GM18498 (cell line): ENCODE results near the gene DSTN.

Experiments
- ATAC-seq: cut with Tn5 transposase; IDR thresholded peaks from one replicate; pipeline ENCODE4 v1.9.1; 2021; ENCODE audit warnings: mild to moderate bottlenecking, moderate library complexity; ENCODE audit not compliant: unreplicated experiment

Gene DSTN

DNA sequence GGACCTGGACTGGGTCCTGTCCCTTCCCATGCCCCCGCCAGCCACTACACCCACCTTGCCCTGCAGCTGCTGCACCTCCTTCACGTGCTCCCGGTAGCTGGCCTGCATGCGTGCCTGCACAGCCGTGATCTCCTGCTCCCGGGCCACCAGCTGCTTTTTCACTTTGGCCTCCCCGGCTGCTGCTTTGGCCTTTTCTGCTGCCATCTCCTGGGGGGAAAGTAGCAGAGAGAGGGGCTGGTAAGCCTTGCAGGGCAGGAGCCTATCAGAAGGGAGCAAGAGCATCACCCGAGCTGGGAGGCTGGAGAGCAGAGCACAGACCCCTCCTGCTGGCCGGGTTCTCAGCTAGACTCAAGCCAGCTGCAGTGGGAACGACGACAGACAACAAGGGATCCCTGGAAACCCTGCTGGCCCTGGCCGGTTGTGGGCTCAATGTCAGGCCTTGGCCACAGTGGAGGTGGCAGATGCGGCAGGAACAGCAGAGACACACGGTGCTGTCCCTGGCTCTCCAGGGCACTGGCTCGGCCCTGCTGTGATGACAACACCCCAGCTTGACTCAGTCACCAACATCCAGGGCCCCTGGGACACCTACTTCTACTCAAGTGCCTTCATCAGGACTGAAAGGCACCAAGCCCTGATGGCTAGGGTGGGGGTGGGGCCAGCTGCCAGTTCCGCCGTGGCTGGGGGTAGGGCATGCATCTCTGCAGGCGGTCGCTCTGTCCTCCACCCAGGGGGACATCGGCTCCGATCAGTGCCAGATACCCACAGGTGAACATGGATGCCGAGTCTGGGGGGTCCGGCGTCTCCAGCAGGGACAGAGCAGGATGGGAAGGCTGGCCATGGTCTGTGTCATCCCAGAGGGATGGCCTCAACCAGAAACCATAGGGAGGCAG is 66.9 kb downstream of the DSTN start:
- no peak for ATAC-seq

- no peak for ATAC-seq
Measured at GRCh38 chr20:17637413-17637780, 67.5 kb downstream of the DSTN start.

- ATAC-seq, result no peak
Measured at GRCh38 chr20:17637985-17638640, 68.2 kb downstream of the DSTN start.

DNA sequence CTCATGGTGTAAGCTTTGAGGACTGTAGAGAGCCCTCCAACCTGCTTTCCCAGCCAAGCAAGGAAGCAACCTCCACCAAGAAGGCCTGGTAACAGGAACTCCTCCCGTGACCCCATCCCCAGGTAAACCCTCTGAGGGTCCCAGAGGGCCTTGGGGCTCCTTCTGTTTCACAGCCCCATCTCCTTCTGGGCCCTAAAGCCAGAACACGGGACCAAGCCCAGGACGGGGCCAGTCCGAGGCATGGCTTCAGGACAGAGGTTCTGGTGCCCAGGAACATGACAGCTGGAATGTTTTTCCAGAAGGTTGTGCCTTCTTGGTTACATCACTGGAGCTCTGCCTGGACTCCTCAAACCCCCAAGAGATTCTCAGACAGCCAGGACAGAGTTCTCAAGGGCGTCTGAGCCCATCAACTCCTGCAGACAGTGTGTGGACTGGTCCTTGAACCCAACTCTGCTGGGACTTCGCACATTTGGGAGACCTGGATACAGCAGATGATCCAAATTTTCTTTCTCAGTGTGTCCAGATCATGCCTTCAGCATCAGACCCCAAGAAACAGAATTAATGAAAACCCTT is 69.0 kb downstream of the DSTN start:
- no peak for ATAC-seq

DNA sequence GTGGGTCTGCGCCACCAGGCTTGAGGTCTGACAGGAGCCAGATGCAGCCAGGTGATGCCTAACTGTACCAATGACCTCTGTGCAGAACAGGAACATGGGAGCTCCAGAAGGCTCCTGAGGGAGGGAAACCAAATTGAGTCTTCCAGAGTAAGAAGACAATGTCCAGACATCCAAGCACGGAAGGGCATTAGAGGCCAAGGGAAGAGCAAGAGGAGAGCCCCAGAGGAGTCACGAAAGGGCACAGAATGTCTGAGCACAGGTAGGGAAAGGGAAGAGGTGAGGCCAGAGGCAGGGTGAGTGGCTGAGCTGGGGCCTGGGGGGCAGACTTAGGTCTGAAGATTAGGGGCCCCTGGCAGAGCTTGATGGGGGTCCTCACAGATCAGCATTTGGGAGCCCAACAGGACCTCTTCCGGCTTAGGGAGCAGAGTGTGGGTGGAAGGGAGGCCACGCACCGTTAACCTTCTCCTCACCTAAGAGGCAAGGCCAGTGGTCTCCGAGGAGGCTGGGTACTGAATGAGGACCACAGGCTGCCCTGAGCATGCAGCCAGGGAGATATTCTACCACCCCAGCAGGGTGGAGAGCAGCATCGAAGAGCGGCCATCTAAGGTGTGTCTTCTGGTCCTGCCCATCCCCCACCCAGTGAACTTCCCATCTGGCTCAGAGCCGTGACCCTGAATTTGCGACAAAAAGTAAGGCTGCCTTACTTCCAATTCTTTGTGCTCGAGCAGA is 70.4 kb downstream of the DSTN start:
- no peak for ATAC-seq

DNA sequence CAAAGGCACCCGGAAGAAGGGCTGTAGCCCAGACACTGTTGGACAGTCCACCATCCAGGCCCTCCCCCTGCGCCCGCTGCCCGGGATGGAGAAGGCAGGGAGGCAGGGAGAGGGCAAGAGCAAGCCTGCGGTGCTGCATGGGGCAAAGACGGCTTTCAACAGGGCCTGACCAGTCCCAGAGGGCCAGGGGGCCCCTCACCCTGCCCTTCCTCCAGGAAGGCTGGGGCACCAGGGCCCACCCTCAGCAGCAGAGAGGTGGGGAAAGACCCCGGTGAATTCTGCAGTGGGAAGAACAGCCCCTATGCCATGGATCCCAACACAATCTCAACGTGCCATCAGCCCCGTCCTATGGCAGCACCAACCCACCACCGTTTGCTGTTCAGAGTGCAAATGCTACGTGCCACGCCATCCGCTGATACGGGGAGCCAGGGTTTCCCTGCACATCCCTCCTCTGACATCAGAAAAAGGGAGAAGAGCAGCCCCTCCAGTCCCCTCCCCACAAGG is 71.1 kb downstream of the DSTN start:
- ATAC-seq, result no peak

DNA sequence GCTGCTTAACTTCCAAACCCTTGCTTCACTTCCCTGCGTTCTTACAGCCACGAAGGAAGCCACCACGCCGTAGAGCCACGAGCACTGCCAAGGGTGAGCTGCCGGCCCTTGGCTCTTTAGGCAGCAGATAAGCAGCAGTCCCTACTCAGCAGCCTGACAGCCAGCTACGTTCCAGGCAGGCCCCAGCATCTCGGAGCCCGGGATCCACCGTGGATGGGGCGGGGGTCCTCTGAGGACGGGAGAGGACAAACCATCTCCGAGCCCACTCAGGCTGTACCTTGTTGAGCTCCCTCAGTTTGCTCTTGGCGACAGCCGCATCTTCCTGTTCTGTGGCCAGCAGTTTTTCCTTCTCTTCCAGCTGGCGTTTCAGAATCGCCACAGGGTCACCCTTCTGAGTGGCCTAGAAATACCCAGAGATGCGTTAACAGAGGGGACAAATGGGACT is 71.7 kb downstream of the DSTN start:
- ATAC-seq, result no peak

- ATAC-seq, result no peak
Measured at GRCh38 chr20:17641993-17642392, 72.1 kb downstream of the DSTN start.

GRCh38 chr20:17642404-17643269 is 72.8 kb downstream of the DSTN start:
- no peak for ATAC-seq

DNA sequence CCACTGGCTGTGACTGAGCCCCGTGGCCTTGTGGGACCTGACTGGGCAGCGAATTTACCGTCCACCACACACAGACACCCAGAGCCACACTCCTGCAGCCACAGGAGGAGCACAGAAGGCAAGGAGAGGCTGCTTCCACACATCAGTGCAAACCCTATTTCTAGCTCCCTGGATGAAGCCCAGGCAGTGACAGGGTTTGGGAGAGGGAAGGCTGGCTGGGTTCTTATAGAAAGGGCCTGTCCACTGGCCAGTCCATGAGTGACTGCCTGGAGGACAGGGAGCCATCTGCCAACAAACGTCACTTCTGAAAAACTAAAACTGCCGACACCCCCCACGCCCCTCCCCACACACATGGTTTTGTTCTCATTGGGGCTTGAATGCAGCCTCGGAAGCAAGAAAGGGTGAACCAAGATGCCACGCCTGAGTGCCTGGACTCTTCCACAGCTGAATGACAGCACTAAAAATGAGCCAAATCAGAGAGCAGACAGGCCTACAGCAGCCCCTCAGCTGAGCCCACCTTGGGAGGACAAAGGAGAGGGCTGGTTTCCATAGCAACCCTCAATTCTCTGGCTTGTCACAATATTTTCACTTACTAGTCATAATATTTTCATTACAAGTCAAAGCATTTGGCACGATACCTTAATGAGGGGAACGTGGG is 73.8 kb downstream of the DSTN start:
- no peak for ATAC-seq

GRCh38 chr20:17644451-17644850 is 74.6 kb downstream of the DSTN start:
- ATAC-seq, result no peak

DNA sequence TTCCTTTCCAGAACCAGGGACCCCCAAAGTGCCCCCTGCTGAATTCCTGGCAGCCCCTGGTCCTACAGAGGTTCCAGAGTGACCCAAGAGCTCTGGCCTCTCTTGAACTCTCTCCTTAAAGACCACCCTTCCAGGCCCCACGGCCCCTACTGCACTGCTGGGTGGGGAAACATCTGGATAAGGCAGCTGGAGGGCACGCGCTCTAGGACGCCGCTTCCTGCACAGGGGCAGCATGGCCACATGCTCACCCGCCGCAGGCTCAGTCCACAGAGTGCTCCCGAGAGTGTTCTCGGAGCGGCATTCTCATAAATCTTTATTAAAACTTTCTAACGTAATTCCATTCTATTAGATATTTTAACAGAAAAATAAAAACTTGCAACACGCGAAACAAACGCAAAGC is 75.1 kb downstream of the DSTN start:
- ATAC-seq, result no peak

- no peak for ATAC-seq
Measured at GRCh38 chr20:17645546-17646208, 75.8 kb downstream of the DSTN start.

- no peak for ATAC-seq
Measured at GRCh38 chr20:17646209-17646960, 76.5 kb downstream of the DSTN start.

DNA sequence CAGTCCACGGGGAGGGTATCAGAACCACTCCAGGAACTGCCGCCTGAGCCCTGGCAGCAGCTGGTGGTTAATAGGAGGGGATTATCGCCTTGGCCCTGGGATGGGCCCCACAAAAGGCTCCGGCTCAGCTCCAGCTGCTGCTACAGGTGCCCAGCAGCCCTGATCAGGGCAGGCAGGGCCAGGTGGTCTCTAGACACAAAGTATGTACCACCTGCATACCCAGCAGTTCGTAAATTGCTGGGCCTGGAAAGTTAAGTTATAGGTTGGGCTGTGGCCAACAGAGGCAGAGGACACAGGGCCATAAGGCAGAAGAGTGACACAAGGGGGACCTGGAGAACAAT is 77.1 kb downstream of the DSTN start:
- no peak for ATAC-seq

DNA sequence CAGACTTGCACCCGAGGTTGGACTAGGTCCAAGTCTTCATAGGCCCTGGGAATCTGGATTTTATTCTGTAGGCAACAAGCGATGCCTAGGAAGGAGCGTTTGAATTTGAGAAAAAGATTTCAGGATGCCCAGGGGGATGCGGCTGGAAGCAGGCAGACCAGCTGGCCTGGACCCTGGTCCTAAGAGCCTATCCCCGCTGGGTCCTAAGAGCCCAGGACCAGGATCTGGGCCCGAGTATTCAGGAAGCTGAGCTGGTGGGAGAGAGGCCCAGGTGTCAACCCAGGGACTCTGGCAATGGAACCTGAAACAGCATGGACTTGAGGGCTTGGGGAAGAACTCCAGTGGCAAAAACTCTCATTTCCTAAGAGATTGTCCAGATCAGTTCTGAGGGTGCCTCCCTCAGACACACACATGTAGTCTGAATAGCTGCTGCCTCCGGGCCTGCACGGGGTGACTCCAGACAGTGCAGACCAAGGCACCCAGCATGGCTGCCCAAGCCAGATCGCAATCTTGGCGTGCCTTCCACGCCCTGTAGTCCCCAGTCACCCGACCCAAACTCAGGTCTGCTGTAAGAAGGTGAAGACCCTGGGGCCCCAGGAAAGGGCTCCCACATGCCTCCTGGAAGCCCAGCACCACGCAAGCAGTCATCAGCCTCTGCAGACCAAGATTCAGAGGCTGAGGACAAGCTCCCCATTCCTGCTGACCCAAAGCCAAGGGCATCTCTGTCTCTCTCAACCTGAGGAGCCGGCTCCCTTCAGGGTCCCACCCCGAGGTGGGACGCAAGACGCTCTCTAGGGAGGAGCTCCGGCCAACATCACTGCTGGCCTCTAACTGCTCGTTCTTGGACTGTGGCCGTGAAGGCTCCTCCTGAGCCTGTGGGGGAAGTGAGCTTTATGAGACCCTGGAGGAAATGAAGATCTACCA is 77.8 kb downstream of the DSTN start:
- no peak for ATAC-seq

DNA sequence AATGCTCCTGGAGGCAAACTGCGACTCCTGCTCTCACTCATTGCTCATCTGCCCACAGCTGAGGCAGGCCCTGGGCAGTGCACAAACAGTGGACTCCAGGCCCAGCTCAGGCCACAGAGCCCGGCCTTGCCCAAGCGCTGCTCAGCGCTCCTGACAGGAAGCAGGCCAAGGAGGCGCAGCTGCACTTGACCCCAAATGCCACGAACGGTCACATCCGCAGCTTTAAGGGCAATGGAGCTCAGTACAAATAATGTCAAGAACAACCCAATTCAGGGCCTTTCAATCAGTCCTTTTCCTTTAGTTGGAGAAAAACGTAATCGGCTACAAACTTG is 78.4 kb downstream of the DSTN start:
- ATAC-seq, result no peak
